Transverse colon (tissue), 4 donors: ENCODE data around the gene GRK3. TPM values are rescaled to one million over a fixed set of nuclear protein-coding genes. Genes with fewer than 3 reads are reported as not detected.

Experiments used
- DNase-seq: peaks from one replicate; pipeline ENCODE4 v3.0.0-alpha.2; 2019
- H3K27ac ChIP-seq, 4 donors: fragments of 200-600 bp; sonication (generic); 2 replicates each; pipeline ENCODE4 v1.5.1; 2016 to 2018; ENCODE audit warnings: inconsistent platforms in 4 of 4
- H3K27me3 ChIP-seq: fragments of 200-600 bp; sonication (generic); 2 replicates; pipeline ENCODE4 v1.5.1; 2017; ENCODE audit warnings: inconsistent platforms
- H3K36me3 ChIP-seq, 4 donors: fragments of 200-600 bp; sonication (generic); 2 replicates each; pipeline ENCODE4 v1.5.1; 2017 to 2019; ENCODE audit warnings: inconsistent platforms in 4 of 4
- H3K4me1 ChIP-seq, 4 donors: fragments of 200-600 bp; sonication (generic); 2 replicates each; pipeline ENCODE4 v1.5.1; 2017 to 2020; ENCODE audit warnings: inconsistent platforms in 4 of 4
- H3K4me3 ChIP-seq, 4 donors: fragments of 200-600 bp; sonication (generic); 1 replicate in 1 of 4; 2 replicates in 3 of 4; pipeline versions ENCODE4 v1.5.1 to v1.6.1; 2017 to 2019; ENCODE audit warnings: inconsistent platforms in 4 of 4
- H3K9me3 ChIP-seq, 2 donors: fragments of 200-600 bp; sonication (generic); 2 replicates each; pipeline ENCODE4 v1.5.1; 2017 to 2019; ENCODE audit warnings: inconsistent platforms in 2 of 2
- EP300 ChIP-seq: sonication (generic); formaldehyde crosslinking; IDR thresholded peaks from one replicate; pipeline ENCODE4 v1.6.1; 2017; ENCODE audit warnings: antibody characterized with exemption, low read depth
- POLR2A ChIP-seq: fragments of 450-650 bp; IDR thresholded peaks from one replicate; pipeline ENCODE4 v1.6.1; 2016; ENCODE audit warnings: antibody characterized with exemption, mild to moderate bottlenecking, moderate library complexity
- POLR2AphosphoS5 ChIP-seq, 3 donors: sonication (generic); formaldehyde crosslinking; IDR thresholded peaks; one replicate each; pipeline ENCODE4 v1.6.1; 2016; ENCODE audit warnings: antibody characterized with exemption in 3 of 3
- WGBS, 2 donors: methylation state at CpG; one replicate each; pipeline ENCODE4 v1.1.5; 2018; ENCODE audit warnings: low coverage in 1 of 2; 5-methylcytosine and 5-hydroxymethylcytosine counted together
- in situ Hi-C, 4 donors: fragments of 200-750 bp; cut with MboI; loops; one replicate each; pipeline versions ENCODE4 v1.15.0 to v1.15.1; 2017; ENCODE audit warnings: low sequenced_read_pairs in 3 of 4, low pct_ligation_motif_present in 1 of 4, low pct_unique_long_range_greater_than_20kb in 1 of 4
- intact Hi-C: fragments of 100-400 bp; cut with DNase I; formaldehyde crosslinking; loops from one replicate; pipeline ENCODE4 v1.15.1; 2023; ENCODE audit warnings: low total_unique reads
- total RNA-seq, 4 donors: library from RNA; depleted of rRNA; stranded (reverse); fragments of >200 nt; gene quantifications; one replicate each; pipeline ENCODE4 v1.1.0, GENCODE V29; 2016
- TF ChIP-seq, protein P1 (sequence below), 5 experiments: fragments of 200-600 bp in 3 of 5; fragments of 450-650 bp in 2 of 5; sonication (generic) in 3 of 5; IDR thresholded peaks; 1 replicate in 2 of 5; 2 replicates in 3 of 5; pipeline ENCODE4 v1.5.1; 2016 to 2017; ENCODE audit warnings: antibody characterized with exemption in 5 of 5, inconsistent platforms in 3 of 5, mild to moderate bottlenecking in 2 of 5, moderate library complexity in 1 of 5

Gene GRK3
- total RNA-seq, 4 donors from 2014 or later = 1.6 to 7.9 (median 4.2) TPM

DNA sequence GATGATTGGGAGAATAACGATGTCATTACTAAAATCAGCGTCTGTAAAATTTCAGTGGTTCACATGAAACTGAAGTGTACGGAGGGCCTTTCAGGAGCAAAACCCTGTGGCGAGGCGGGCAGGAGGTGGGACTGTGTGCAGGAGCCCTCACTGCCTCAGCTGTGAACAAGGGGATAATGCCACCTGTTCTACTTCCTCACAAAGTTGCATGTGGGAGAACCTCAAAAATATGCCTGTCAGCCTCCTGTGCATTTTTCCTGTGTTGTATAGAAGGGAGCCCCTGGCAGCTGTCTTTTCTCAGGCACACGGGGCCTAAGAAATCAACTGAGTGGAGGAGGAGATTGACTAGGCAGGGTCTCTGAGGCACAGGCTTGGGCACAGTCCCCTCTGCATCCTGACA, 134.5 kb downstream of the GRK3 start:
- DNase-seq = no peak
- H3K36me3 ChIP-seq = no peaks in the 10 kb centered on the region
- no peaks in the 10 kb centered on the region for H3K4me1 ChIP-seq
- no peak overlapping the region for H3K27ac ChIP-seq
- no peak for TF ChIP-seq POLR2A
- TF ChIP-seq POLR2AphosphoS5 (IDR thresholded peaks at IDR 0.05) = no peak
- TF ChIP-seq EP300 = no peak
- TF ChIP-seq, protein P1, sequence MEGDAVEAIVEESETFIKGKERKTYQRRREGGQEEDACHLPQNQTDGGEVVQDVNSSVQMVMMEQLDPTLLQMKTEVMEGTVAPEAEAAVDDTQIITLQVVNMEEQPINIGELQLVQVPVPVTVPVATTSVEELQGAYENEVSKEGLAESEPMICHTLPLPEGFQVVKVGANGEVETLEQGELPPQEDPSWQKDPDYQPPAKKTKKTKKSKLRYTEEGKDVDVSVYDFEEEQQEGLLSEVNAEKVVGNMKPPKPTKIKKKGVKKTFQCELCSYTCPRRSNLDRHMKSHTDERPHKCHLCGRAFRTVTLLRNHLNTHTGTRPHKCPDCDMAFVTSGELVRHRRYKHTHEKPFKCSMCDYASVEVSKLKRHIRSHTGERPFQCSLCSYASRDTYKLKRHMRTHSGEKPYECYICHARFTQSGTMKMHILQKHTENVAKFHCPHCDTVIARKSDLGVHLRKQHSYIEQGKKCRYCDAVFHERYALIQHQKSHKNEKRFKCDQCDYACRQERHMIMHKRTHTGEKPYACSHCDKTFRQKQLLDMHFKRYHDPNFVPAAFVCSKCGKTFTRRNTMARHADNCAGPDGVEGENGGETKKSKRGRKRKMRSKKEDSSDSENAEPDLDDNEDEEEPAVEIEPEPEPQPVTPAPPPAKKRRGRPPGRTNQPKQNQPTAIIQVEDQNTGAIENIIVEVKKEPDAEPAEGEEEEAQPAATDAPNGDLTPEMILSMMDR (IDR thresholded peaks at IDR 0.05) = no peak
- intact Hi-C loops = no loop called here
- no peaks in the 10 kb centered on the region for H3K9me3 ChIP-seq
- no peak overlapping the region for H3K4me3 ChIP-seq
- no peaks in the 10 kb centered on the region for H3K27me3 ChIP-seq
- in situ Hi-C loops = no loop called here
- WGBS, 2 donors = 86 to 91% methylated on average over 6 of the region's 6 CpGs

GRCh38 chr22:25701056-25701780, 136.7 kb downstream of the GRK3 start:
- Histone ChIP-seq H3K4me1 (no peaks in the 10 kb centered on the region), H3K27ac (no peak overlapping the region), H3K9me3 (no peaks in the 10 kb centered on the region), H3K4me3 (no peak overlapping the region), H3K27me3 (no peaks in the 10 kb centered on the region), H3K36me3 (no peaks in the 10 kb centered on the region)
- WGBS, 2 donors = 65 to 79% methylated on average over 5 to 13 of the region's 13 CpGs
- DNase-seq = no peak
- intact Hi-C loops = loop anchor here (5.0 kb wide), 1 partner anchor 239 kb away; no protein-coding TSS in a partner anchor
- in situ Hi-C loops = loop anchor here in 1 of 4 donors (10.0 kb wide), 1 partner anchor 236 kb away; no protein-coding TSS in a partner anchor
- no peak for TF ChIP-seq POLR2AphosphoS5 (IDR thresholded peaks at IDR 0.05)
- TF ChIP-seq, protein P1 (IDR thresholded peaks at IDR 0.05) = no peak
- no peak for TF ChIP-seq EP300
- no peak for TF ChIP-seq POLR2A

GRCh38 chr22:25702040-25702439, 137.6 kb downstream of the GRK3 start:
- intact Hi-C loops = loop anchor here (5.0 kb wide), 1 partner anchor 240 kb away; no protein-coding TSS in a partner anchor
- TF ChIP-seq, protein P1 (IDR thresholded peaks at IDR 0.05) = peak; percentile 20 to 44 (median 30)
- no peak for TF ChIP-seq EP300

GRCh38 chr22:25702571-25703167, 138.2 kb downstream of the GRK3 start:
- no peak overlapping the region for H3K27ac ChIP-seq
- H3K4me1 ChIP-seq = no peaks in the 10 kb centered on the region
- TF ChIP-seq EP300 (no peak), POLR2A (no peak), POLR2AphosphoS5 (IDR thresholded peaks at IDR 0.05) (no peak)
- TF ChIP-seq, protein P1 (IDR thresholded peaks at IDR 0.05) = no peak
- no peak overlapping the region for H3K4me3 ChIP-seq
- in situ Hi-C loops (loop anchor here in 1 of 4 donors (10.0 kb wide), 1 partner anchor 238 kb away; no protein-coding TSS in a partner anchor), intact Hi-C loops (loop anchor here (5.0 kb wide), 1 partner anchor 240 kb away; no protein-coding TSS in a partner anchor)
- no peaks in the 10 kb centered on the region for H3K27me3 ChIP-seq
- H3K9me3 ChIP-seq = no peaks in the 10 kb centered on the region
- 69 to 76% methylated on average over 5 to 7 of the region's 7 CpGs for WGBS, 2 donors
- H3K36me3 ChIP-seq = no peaks in the 10 kb centered on the region
- DNase-seq = no peak

More at GRCh38 chr22:25702040-25702439, 137.6 kb downstream of the GRK3 start:
- no peaks in the 10 kb centered on the region for H3K36me3 ChIP-seq
- H3K9me3 ChIP-seq = no peaks in the 10 kb centered on the region
- no peak for DNase-seq
- no peak overlapping the region for H3K4me3 ChIP-seq
- no peaks in the 10 kb centered on the region for H3K27me3 ChIP-seq
- in situ Hi-C loops = loop anchor here in 1 of 4 donors (10.0 kb wide), 1 partner anchor 237 kb away; no protein-coding TSS in a partner anchor
- H3K4me1 ChIP-seq = no peaks in the 10 kb centered on the region
- no peak overlapping the region for H3K27ac ChIP-seq
